A549 treated with ZK216348 at 1 μM for 4 hours (cell line): ENCODE results near the gene SLC7A6OS. TPM values are rescaled to one million over a fixed set of nuclear protein-coding genes. Genes with fewer than 3 reads are reported as not detected.

Experiments
- total RNA-seq: library from RNA; stranded (reverse); fragments of 200-300 nt; extraction: Qiagen RNA extraction; gene quantifications from 5 replicates; pipeline ENCODE4 v1.2.3, GENCODE V29; 2022; ENCODE audit warnings: low read depth

Gene SLC7A6OS
- total RNA-seq = 11.0 to 14.3 TPM (median 11.8 TPM) in 5 replicates

DNA sequence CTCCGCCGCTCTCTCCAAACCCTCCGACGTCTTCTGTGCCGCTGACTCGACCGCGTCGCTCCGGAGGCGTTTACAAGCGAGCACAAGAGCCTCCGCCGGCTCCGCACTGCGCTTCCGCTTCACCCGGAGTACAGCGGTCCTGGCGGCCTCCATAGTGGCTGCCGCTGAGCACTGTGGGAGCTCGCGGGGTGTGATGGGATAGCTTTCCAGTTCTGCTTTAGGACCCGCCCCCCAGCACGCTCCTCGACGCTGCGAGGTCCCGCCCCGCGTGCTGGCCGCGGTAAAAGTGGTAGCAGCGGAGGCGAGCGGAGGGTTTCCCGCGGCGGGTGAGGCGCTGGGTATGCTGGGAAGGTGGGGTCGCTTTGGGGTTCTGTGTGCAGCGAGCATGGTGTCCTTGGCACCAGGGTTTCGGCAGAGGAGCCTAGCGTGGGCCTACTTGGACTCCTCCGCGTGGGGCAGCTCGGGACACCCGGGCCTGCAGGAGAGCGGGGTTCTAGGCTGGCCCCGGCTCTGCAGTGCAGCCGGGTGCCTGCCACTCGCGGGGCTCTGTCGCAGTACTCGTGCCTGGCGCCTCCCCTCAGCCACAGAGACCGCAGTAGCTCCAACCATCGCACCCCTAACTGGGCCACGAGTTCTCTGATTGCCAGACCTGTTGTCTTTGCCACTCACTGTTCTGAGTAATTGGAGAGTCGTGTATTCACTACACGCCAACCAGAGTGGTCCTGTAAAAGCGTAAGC, at the start of gene SLC7A6OS, which contains the start of gene PRMT7:
TSS of gene SLC7A6OS (minus strand) at position 173 of the 738 bp plus-strand sequence. CDS start at position 153, 20 bp downstream.
TSS of gene PRMT7 (plus strand) at position 246 of the 738 bp plus-strand sequence. CDS start 4,961 bp downstream, outside the sequence.

DNA sequence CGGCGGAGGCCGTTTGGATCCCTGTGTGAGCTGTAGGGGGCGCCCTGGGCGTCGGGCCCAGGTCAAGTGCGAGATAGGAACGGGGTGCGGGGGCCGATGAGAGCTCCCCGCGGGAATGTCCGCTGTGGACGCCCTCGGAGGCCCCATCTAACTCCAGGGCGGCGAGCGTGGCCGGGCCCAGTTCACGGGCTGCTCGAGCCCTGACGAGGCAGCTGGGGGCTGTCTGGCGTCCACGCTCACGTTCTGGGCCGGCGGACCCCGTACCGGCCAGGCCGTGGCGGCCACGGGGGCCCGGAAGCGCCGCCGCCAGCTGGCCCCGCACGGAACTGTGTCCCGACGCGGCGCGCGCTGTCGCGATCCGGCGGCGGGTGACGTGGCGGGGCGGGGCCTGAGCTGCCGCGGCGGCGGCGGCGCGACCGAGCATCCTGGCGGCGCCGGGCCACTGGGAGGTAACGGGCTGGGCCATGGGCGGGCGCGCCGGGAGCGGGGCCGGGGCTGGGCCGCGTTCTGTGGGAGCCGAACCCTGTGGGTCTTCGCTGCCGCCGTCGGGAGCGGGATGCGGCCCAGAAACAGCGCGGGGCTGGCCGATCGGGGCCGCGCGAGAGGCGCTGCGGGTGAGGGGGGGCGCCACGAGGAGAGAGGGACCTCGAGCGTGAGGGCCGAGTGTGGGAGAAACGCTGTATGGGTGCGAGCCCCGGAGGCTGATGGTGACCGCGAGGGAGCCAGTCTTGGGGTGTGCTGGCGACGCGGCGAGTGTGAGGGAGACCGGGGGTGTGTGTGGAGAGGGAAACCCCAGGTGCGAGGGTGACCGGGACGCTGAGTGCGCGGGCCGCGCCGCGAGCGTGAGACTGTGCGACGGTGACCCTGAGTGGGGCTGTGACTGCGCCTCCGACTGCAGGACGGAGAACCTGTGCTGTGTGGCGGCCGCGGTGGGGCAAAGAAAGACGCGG, 46.3 kb downstream of the SLC7A6OS start, which contains the start of gene SLC7A6:
TSS of gene SLC7A6 (plus strand) at position 399 of the 950 bp plus-strand sequence. CDS start 10,201 bp downstream, outside the sequence.

Other genes starting within 250 kb of the SLC7A6OS start
- 11.4 to 18.0 TPM (median 15.3 TPM) in 5 replicates for gene NFATC3, start 225.6 kb downstream of the SLC7A6OS start, total RNA-seq
- 0.06 to 0.40 TPM (median 0.15 TPM) in 5 replicates for gene ESRP2, start 74.8 kb downstream of the SLC7A6OS start, total RNA-seq
- gene PLA2G15, start 65.6 kb downstream of the SLC7A6OS start, total RNA-seq = 11.0 to 16.4 TPM (median 14.7 TPM) in 5 replicates
- 24.7 to 35.4 TPM (median 30.5 TPM) in 5 replicates for gene SLC7A6, start 46.4 kb downstream of the SLC7A6OS start, total RNA-seq
- 22.6 to 35.5 TPM (median 30.5 TPM) in 5 replicates for gene PRMT7, start 73 bp upstream of the SLC7A6OS start, total RNA-seq
- 0.08 to 0.33 TPM (median 0.15 TPM) in 5 replicates for gene SMPD3, start 137.6 kb upstream of the SLC7A6OS start, total RNA-seq
- 4.9 to 9.4 TPM (median 8.8 TPM) in 5 replicates for gene ZFP90, start 228.3 kb upstream of the SLC7A6OS start, total RNA-seq